Spleen (tissue), 7 donors: ENCODE results near the gene REXO1.

Experiments used
- CTCF ChIP-seq, 11 experiments: fragments of 200-600 bp in 7 of 11; fragments of 450-650 bp in 4 of 11; sonication (generic) in 4 of 11; IDR thresholded peaks in 8 of 11; conservative IDR thresholded peaks in 3 of 11; 1 replicate in 7 of 11; 2 replicates in 4 of 11; pipeline versions ENCODE4 v1.4.0 to v1.8.0; 2016 to 2021; ENCODE audit warnings: antibody characterized with exemption in 11 of 11, inconsistent platforms in 4 of 11, mild to moderate bottlenecking in 1 of 11
- POLR2A ChIP-seq, 3 donors: fragments of 450-650 bp; IDR thresholded peaks; one replicate each; pipeline ENCODE4 v1.5.1; 2017; ENCODE audit warnings: antibody characterized with exemption in 3 of 3, mild to moderate bottlenecking in 1 of 3
- POLR2AphosphoS5 ChIP-seq, 3 donors: sonication (generic); formaldehyde crosslinking; IDR thresholded peaks; one replicate each; pipeline ENCODE4 v1.5.1; 2017; ENCODE audit warnings: antibody characterized with exemption in 3 of 3
- donor health status: DM: no; HTN: no; CAD: no; lungs with moderate emphysema.
- donor health status: DM: no; HTN: no; CAD: no.
- donor health status: DM: no; HTN: no; CAD: no.

- TF ChIP-seq CTCF (IDR thresholded peaks at IDR 0.05 in 8 of 11, conservative IDR thresholded peaks at IDR 0.05 in 3 of 11) (no peak), POLR2A (IDR thresholded peaks at IDR 0.05) (no peak), POLR2AphosphoS5 (IDR thresholded peaks at IDR 0.05) (peak in 1 of 3 donors; percentile 9)
These were observed 29.6 kb downstream of the REXO1 start for GRCh38 chr19:1818549-1819195.
